Daoy (cell line): ENCODE measurements around the gene ZNF586. TPM values are rescaled to one million over a fixed set of nuclear protein-coding genes. Genes with fewer than 3 reads are reported as not detected.
"Not testable (repeated sequence)": the region's sequence is repeated elsewhere in the genome, so short reads cannot be mapped to it uniquely, and the experiment has no call there.

Experiments
- DNase-seq: peaks from one replicate; pipeline ENCODE4 v3.0.0-alpha.2; 2015; ENCODE audit warnings: low read depth
- total RNA-seq: library from RNA; depleted of rRNA; stranded (reverse); fragments of >200 nt; shearing (Covaris generic); gene quantifications from 2 replicates; pipeline ENCODE4 v1.2.3, GENCODE V29; 2014

ZNF586 gene
- total RNA-seq, 1 experiment from 2014 or later: 12.8 TPM

GRCh38 chr19:57796580-57796979 is 27.1 kb downstream of the ZNF586 start:
- DNase-seq: not testable (repeated sequence)

GRCh38 chr19:57800696-57801095 is 31.2 kb downstream of the ZNF586 start:
- no peak for DNase-seq

GRCh38 chr19:57802269-57802668 is 32.8 kb downstream of the ZNF586 start:
- DNase-seq: no peak

DNA sequence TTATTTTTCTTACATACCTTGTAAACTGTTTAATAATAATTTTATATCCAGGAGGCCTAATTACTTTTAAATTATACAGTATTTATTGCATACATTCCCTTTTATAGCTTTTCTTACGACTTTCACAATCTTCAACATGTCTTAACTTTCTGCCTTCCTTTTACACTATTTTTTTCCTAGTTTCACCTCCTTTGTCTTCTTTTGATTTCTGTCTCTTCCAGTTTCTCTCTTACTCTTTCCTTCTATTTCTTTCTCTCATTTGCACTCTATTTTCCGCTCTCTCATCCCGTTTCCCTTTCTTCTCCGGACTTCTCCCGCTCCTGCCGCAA is 33.8 kb downstream of the ZNF586 start:
- no peak for DNase-seq

GRCh38 chr19:57803594-57804325 is 34.3 kb downstream of the ZNF586 start:
- peak; percentile 71 for DNase-seq

GRCh38 chr19:57807541-57807940 is 38.1 kb downstream of the ZNF586 start:
- no peak for DNase-seq

GRCh38 chr19:57810410-57811295 is 41.2 kb downstream of the ZNF586 start:
- not testable (repeated sequence) for DNase-seq

DNA sequence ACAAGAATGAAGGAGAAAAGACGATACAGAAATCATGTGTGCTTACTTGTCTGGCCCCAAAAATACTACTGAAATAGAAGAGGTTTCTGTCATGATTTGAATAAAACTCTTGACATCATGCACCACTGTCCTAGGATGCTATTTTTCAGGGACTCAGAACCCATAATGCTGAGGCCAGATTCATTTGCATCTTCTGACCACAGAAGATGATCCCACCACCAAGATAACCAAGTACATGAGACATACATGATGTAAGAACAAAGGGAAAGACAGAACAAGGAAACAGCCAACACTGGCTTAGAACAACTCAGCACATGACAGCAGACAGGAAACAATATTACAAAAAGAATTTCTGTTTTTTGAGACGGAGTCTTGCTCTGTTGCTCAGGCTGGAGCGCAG is 42.8 kb downstream of the ZNF586 start:
- no peak for DNase-seq

DNA sequence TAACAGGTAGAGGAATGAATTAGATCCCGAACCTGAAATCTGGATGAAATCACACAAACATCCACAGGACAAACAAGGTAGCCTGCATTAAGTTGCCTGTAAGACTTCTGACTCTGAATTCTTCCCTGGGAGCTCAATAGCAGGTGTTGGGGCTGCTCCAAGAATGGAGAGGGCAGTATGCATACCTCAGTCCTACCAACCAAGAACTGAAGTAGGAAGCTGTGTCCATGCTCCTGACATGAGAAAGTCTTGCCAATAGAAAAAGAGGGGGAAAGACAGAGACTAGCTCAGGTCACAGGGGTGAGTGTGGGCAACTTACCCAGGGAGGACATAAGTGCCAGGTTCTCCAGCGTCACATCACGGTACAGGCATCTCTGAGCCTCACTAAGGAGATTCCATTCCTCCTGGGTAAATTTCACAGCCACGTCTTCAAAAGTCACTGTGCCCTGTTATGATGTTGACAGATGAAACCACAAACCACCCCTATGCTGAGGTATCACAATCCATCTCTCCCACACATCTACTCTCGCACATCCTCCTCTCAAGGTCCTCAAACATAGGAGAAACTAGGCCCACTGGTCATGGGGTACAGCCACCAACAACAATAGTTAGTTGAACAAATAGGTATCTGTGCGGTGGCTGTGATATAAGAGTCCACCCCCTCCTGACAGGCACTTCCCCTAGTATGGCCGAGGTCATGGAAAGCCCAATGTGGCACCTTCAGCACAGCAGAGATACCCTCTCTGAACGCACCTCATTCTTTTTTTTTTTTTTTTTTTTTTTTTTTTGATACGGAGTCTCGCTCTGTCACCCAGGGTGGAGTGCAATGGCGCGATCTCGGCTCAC is 43.7 kb downstream of the ZNF586 start:
- DNase-seq: not testable (repeated sequence)

DNA sequence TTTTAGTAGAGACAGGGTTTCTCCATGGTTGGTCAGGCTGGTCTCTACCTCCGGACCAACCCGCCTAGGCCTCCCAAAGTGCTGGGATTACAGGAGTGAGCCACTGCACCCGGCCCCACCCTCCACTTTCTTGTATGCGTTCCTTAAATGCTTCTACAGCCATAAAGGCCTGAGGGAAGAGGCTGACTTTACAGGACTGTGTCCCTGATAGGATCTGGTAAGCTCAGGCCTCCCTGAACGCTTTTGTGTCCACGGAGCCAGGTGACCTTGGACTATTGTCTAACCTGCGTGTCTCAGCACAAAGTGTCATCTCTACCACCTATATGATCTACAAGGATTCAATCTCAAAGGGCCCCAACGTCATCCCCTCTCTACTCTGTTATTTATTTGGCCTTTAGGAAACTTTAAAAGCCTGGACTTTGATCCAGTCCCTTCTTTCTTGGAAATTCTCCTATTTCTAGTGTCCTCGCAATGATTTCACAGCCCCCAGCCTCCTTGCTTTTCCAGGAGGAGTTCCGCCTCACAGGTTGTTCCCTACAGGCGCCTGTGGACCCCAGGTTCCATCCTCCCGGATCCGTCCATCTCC is 44.5 kb downstream of the ZNF586 start:
- no peak for DNase-seq

DNA sequence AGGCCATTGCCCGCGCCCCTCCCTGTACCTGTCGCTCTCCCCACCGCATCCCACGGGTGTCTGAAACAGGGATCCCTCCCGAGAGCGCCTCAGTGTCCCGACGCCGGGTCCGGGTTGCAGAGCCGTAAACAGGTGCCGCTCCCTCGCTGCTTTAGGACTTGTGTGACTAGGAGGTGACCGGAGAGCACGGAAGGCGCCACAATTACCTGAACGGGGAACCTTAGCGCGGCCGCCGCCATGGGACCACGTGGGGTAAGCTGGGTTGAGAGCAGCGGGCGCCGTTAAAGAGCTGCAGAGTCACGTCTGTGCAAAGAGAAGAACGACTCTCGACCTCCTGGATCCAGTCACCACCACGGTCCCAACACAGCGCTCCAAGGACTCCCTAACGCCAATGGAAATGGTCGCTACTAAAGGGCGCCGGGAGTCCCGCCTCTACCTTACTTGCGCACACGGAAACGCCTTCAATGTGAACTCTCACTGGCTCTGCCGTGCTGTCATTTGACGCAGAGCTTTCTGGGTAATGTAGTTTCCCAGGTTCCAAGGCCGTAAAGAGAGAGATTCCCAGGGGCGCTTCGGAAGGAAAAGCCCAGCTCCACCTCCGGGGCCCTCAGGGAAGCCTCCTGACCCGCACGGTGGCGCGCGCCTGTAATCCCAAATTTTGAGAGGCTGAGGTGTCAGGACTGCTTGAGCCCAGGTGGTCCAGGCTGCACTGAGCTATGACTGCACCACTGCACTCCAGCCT is 45.2 kb downstream of the ZNF586 start, which contains the start of gene ZNF552:
TSS of gene ZNF552 (minus strand) at position 409 of the 742 bp plus-strand sequence. CDS start at position 239, 170 bp downstream.
- DNase-seq: peak; percentile 92

DNA sequence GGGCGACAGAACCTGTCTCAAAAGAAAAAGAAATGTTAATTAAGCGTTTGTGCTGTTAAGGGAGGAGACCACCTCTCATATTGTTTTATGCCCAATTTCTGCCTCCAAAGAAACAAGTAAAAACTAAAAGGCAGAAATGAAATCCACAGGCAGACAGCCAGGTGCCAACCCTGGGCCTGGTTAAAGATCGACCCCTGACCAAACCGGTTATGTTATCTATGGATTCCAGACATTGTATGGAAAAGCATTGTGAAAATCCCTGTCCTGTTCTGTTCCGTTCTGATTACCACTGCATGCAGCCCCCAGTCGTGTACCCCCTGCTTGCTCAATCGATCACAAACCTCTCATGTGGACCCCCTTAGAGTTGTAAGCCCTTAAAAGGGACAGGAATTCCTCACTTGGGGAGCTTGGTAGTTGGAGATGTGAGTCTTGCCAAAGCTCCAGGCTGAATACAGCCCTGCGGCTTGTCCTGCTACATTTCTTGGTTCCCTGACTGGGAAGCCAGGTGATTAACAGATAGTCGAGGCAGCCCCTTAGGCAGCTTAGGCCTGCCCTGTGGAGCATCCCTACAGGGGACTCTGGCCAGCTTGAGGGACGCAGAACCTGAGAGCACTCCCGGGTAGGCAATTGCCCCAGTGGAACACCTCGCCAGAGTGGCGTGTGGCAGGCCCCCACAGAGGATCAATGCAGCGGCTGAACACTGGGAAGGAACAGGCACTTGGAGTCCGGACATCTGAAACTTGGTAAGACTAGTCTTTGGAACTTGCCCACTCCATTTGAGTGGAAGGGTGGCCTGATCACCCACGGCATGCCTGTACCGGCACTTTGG is 46.0 kb downstream of the ZNF586 start:
- no peak for DNase-seq

DNA sequence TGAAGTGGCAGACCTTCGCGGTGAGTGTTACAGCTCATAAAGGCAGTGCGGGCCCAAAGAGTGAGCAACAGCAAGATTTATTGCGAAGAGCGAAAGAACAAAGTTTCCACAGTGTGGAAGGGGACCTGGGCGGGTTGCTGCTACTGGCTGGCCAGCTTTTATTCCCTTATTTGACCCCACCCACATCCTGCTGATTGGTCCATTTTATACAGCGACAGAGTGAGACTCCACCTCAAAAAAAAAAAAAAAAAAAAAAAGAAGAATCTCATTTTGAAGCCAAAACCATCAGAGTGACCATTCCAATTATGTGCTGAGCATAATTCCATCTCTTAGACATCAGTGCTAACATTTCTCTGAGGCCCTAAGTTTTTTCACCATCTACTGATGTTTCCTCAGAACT is 47.2 kb downstream of the ZNF586 start:
- no peak for DNase-seq

GRCh38 chr19:57817976-57818375 is 48.5 kb downstream of the ZNF586 start:
- no peak for DNase-seq

GRCh38 chr19:57818378-57818777 is 48.9 kb downstream of the ZNF586 start:
- DNase-seq: no peak

GRCh38 chr19:57819475-57820148 is 50.1 kb downstream of the ZNF586 start:
- DNase-seq: peak; percentile 92

- DNase-seq: no peak
Observed at GRCh38 chr19:57820599-57820998, 51.1 kb downstream of the ZNF586 start.

GRCh38 chr19:57821095-57821494 is 51.6 kb downstream of the ZNF586 start:
- DNase-seq: not testable (repeated sequence)

DNA sequence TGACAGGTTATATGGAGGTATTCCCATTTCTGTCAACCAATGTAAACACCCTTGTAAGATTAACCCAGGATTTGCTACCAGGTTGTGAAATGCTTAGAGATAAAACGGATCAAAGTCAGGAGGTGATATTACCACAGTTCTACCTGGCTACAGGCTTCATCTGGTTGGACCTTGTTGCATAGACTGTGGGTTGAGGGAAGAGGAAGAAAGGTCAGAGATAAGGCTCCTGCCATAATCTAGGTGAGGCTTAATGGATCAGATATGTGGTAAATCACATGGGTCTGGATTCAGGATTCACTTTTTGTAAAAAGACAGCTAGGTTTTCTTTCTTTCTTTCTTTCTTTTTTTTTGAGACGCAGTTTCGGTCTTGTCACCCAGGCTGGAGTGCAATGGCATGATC is 52.0 kb downstream of the ZNF586 start:
- not testable (repeated sequence) for DNase-seq
